ENCODE data around the gene LYSMD2.

DNA sequence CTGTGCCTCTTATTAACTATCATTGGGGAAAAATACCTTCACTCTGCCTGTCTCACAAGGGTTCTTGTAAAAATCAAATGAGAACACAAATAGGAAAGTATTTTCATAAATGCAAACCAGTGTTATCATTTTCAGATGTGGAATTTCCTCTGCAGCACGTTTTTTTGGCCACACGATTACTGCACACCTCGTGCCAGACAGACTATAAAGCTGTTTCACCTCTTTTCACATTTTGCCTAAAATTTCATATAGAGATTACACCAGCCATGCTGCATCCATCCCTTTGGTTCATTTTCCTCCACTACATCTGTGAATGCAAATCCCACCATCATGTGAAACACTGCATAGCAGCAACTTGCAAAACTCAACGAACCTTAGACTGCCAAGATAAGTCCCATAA is 12.7 kb upstream of the LYSMD2 start:
- TF ChIP-seq POLR2A (IDR thresholded peaks at IDR 0.05) = no peak
- TF ChIP-seq, protein P1, sequence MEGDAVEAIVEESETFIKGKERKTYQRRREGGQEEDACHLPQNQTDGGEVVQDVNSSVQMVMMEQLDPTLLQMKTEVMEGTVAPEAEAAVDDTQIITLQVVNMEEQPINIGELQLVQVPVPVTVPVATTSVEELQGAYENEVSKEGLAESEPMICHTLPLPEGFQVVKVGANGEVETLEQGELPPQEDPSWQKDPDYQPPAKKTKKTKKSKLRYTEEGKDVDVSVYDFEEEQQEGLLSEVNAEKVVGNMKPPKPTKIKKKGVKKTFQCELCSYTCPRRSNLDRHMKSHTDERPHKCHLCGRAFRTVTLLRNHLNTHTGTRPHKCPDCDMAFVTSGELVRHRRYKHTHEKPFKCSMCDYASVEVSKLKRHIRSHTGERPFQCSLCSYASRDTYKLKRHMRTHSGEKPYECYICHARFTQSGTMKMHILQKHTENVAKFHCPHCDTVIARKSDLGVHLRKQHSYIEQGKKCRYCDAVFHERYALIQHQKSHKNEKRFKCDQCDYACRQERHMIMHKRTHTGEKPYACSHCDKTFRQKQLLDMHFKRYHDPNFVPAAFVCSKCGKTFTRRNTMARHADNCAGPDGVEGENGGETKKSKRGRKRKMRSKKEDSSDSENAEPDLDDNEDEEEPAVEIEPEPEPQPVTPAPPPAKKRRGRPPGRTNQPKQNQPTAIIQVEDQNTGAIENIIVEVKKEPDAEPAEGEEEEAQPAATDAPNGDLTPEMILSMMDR (IDR thresholded peaks at IDR 0.05) = no peak

Measured in right lobe of liver (tissue), 4 donors.